IMR-90 (cell line): ENCODE measurements around the gene NMNAT3. TPM values are rescaled to one million over a fixed set of nuclear protein-coding genes. Genes with fewer than 3 reads are reported as not detected.

Source experiments
- ATAC-seq: fragments of 200-7000 bp; cut with Tn5 transposase; 2 replicates; pipeline ENCODE4 v1.9.1; 2020; ENCODE audit warnings: low read depth, mild to moderate bottlenecking, moderate library complexity
- BruUV-seq: library from RNA; stranded (reverse); fragments of 400-500 nt; replicated peaks from 2 replicates; lab custom pipeline; 2021; lab: Mats Ljungman, UMichigan
- CTCF ChIA-PET: fragments of 300-600 bp; formaldehyde crosslinking; extraction: SDS; loops from one replicate; lab custom pipeline; 2021; ENCODE audit warnings: antibody characterized with exemption; lab: Yijun Ruan, JAX
- POLR2A ChIA-PET: fragments of 300-600 bp; sonication (Branson Sonifier 250); formaldehyde crosslinking; loops from one replicate; lab custom pipeline; 2022; ENCODE audit warnings: antibody characterized with exemption; ENCODE audit not compliant: unreplicated experiment; lab: Charles Lee
- DNase-seq: peaks from one replicate; pipeline ENCODE4 v3.0.0; 2013
- H2AFZ ChIP-seq: replicated peaks from 2 replicates; pipeline ENCODE3; 2013; ENCODE audit warnings: low read length, mild to moderate bottlenecking; ENCODE audit not compliant: poor library complexity
- H2AK5ac ChIP-seq: 2 replicates; pipeline ENCODE4 v1.6.1; 2013; ENCODE audit warnings: low read depth, low read length, inconsistent platforms
- H2AK9ac ChIP-seq: replicated peaks from 2 replicates; pipeline ENCODE3; 2013; ENCODE audit warnings: mild to moderate bottlenecking, low read depth, low read length, moderate library complexity; ENCODE audit not compliant: poor library complexity
- H2BK120ac ChIP-seq: 2 replicates; pipeline ENCODE4 v1.6.1; 2013; ENCODE audit warnings: low read depth, low read length, inconsistent platforms
- H2BK15ac ChIP-seq: 3 replicates; pipeline ENCODE4 v1.6.1; 2013; ENCODE audit warnings: low read depth, low read length, inconsistent platforms
- H2BK20ac ChIP-seq: 2 replicates; pipeline ENCODE4 v1.6.1; 2013; ENCODE audit warnings: low read depth, mild to moderate bottlenecking, inconsistent platforms, low read length, moderate library complexity
- H2BK5ac ChIP-seq: 2 replicates; pipeline ENCODE4 v1.6.1; 2013; ENCODE audit warnings: mild to moderate bottlenecking, low read depth, low read length, inconsistent platforms; ENCODE audit not compliant: poor library complexity, severe bottlenecking
- H3K14ac ChIP-seq: replicated peaks from 2 replicates; pipeline ENCODE4 v1.6.1; 2013; ENCODE audit warnings: low read depth, low read length, inconsistent platforms
- H3K18ac ChIP-seq: 2 replicates; pipeline ENCODE4 v1.6.1; 2013; ENCODE audit warnings: low read depth, low read length, control low read depth
- H3K23ac ChIP-seq: 2 replicates; pipeline ENCODE4 v1.6.1; 2013; ENCODE audit warnings: low read depth, low read length, inconsistent platforms
- H3K27ac ChIP-seq: 2 replicates; pipeline ENCODE4 v1.5.1; 2013; ENCODE audit warnings: mild to moderate bottlenecking, control low read depth, low read length; ENCODE audit not compliant: insufficient read depth
- H3K27me3 ChIP-seq: 2 replicates; pipeline ENCODE4 v1.6.1; 2013; ENCODE audit warnings: low read length; ENCODE audit not compliant: control insufficient read depth, insufficient read depth
- H3K36me3 ChIP-seq: 2 replicates; pipeline ENCODE4 v1.6.1; 2013; ENCODE audit warnings: low read length, mixed read lengths; ENCODE audit not compliant: control insufficient read depth, insufficient read depth
- H3K4ac ChIP-seq: 2 replicates; pipeline ENCODE4 v1.6.1; 2013; ENCODE audit warnings: low read depth, low read length, inconsistent platforms
- H3K4me1 ChIP-seq: 2 replicates; pipeline ENCODE4 v1.6.1; 2013; ENCODE audit warnings: low read length, mixed read lengths; ENCODE audit not compliant: control insufficient read depth, insufficient read depth
- H3K4me2 ChIP-seq: 2 replicates; pipeline ENCODE4 v1.6.1; 2013; ENCODE audit warnings: low read depth, mild to moderate bottlenecking, control low read depth, low read length, moderate library complexity
- H3K4me3 ChIP-seq: 2 replicates; pipeline ENCODE4 v1.5.1; 2013; ENCODE audit warnings: low read depth, mild to moderate bottlenecking, control low read depth, low read length, moderate library complexity; ENCODE audit not compliant: insufficient read depth
- H3K56ac ChIP-seq: 2 replicates; pipeline ENCODE4 v1.6.1; 2013; ENCODE audit warnings: low read length, inconsistent platforms; ENCODE audit not compliant: insufficient read depth; ENCODE audit errors: extremely low read depth
- H3K79me1 ChIP-seq, 2 experiments: 2 replicates each; pipeline ENCODE4 v1.6.1; 2013; ENCODE audit warnings: low read length in 2 of 2, inconsistent platforms in 1 of 2, low read depth in 1 of 2
- H3K9ac ChIP-seq: 2 replicates; pipeline ENCODE4 v1.6.1; 2013; ENCODE audit warnings: low read depth, low read length, control low read depth
- H3K9me1 ChIP-seq: 2 replicates; pipeline ENCODE4 v1.6.1; 2013; ENCODE audit warnings: low read length, inconsistent platforms; ENCODE audit not compliant: insufficient read depth
- H3K9me3 ChIP-seq: 2 replicates; pipeline ENCODE4 v1.6.1; 2013; ENCODE audit warnings: low read length; ENCODE audit not compliant: control insufficient read depth, insufficient read depth
- H4K20me1 ChIP-seq: 2 replicates; pipeline ENCODE4 v1.6.1; 2013; ENCODE audit warnings: low read length, inconsistent platforms; ENCODE audit not compliant: insufficient read depth
- H4K5ac ChIP-seq: 2 replicates; pipeline ENCODE4 v1.6.1; 2013; ENCODE audit warnings: mild to moderate bottlenecking, low read depth, low read length, control low read depth
- H4K8ac ChIP-seq, 2 experiments: 2 replicates each; pipeline ENCODE4 v1.6.1; 2013; ENCODE audit warnings: low read depth in 2 of 2, low read length in 2 of 2, control low read depth in 1 of 2, inconsistent platforms in 1 of 2
- H4K91ac ChIP-seq: 2 replicates; pipeline ENCODE4 v1.6.1; 2013; ENCODE audit warnings: low read depth, low read length, inconsistent platforms; ENCODE audit not compliant: insufficient read depth
- CHD1 ChIP-seq: IDR thresholded peaks from 2 replicates; pipeline ENCODE4 v1.6.1; 2012; ENCODE audit warnings: low read depth, low read length, improper control_type of control experiment
- SMC3 ChIP-seq: fragments of 150-350 bp; IDR thresholded peaks from 2 replicates; pipeline ENCODE4 v1.6.1; 2016; ENCODE audit warnings: low read depth, mild to moderate bottlenecking, antibody characterized with exemption, low read length, moderate library complexity
- WGBS, 2 experiments: methylation state at CpG; one replicate each; pipeline versions ENCODE4 v1.1.5 to v1.1.7; 2013; ENCODE audit warnings: missing lambda C conversion rate in 2 of 2; ENCODE audit not compliant: insufficient read length in 1 of 2; ENCODE audit errors: extremely low coverage in 2 of 2; 5-methylcytosine and 5-hydroxymethylcytosine counted together
- dilution Hi-C: fragments of 300-500 bp; cut with HindIII; formaldehyde crosslinking; loops from one replicate; pipeline ENCODE4 v1.14.3; 2018; ENCODE audit warnings: low sequenced_read_pairs; ENCODE audit not compliant: unreplicated experiment
- in situ Hi-C: fragments of 300-500 bp; cut with MboI; formaldehyde crosslinking; loops from 3 replicates; pipeline ENCODE4 v1.14.3; 2019; ENCODE audit warnings: low sequenced_read_pairs, inconsistent platforms, mixed read lengths
- intact Hi-C: fragments of 100-400 bp; cut with micrococcal nuclease; formaldehyde crosslinking; loops from 2 replicates; pipeline ENCODE4 v1.10.0; 2022
- polyA plus RNA-seq, 3 experiments: library from polyadenylated mRNA; depleted of rRNA; stranded (reverse); fragments of >200 nt; gene quantifications; 2 replicates each; pipeline ENCODE4 v1.2.3, GENCODE V29; 2012; ENCODE audit warnings: low replicate concordance in 1 of 3
- total RNA-seq: library from RNA; depleted of rRNA; stranded (reverse); fragments of >200 nt; gene quantifications from 2 replicates; pipeline ENCODE4 v1.2.3, GENCODE V29; 2012

NMNAT3 gene
- total and polyA plus RNA-seq, 2 of the 4 experiments (the other 2 are of a cell fraction) = 0.12 to 0.36 TPM

DNA sequence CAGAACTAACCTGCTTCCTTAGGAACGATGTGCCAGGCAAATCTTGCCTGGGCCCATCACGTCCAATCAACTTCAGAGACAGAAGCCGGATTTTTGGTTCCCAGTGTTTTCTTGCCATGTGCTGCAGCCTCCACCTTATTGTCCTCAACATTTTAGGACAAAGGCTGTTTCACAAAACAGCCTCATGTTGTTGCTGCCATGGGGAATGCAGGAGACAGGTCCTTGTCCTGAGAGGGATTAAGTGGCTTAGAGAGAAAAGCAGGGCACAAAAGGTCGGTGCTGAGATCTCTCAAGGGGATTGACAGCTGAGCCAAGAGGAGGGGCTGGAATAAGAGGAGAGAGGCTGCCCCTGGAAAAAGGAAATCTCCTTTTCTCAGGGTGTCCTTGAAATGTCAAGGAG is 11.3 kb upstream of the NMNAT3 start:
- 0% methylated on average over 1 of the region's 4 CpGs; no CpG with 5 or more reads in 1 of the 2 experiments for WGBS, 2 experiments
- dilution Hi-C loops = no loop called here
- no peak overlapping the region for H4K8ac ChIP-seq
- no peak overlapping the region for H2AK9ac ChIP-seq
- H2BK15ac ChIP-seq = no peak overlapping the region
- no peaks in the 10 kb centered on the region for H4K20me1 ChIP-seq
- no peak overlapping the region for H2BK20ac ChIP-seq
- no peak overlapping the region for H4K91ac ChIP-seq
- no peak overlapping the region for H2BK5ac ChIP-seq
- in situ Hi-C loops = no loop called here
- H4K5ac ChIP-seq = no peak overlapping the region
- DNase-seq = no peak
- POLR2A ChIA-PET = no interaction called here
- H3K14ac ChIP-seq = no peak overlapping the region
- no peaks in the 10 kb centered on the region for H3K79me1 ChIP-seq
- TF ChIP-seq CHD1 (no peak), SMC3 (no peak)
- no peak overlapping the region for H3K27ac ChIP-seq
- H3K23ac ChIP-seq = no peak overlapping the region
- H3K18ac ChIP-seq = no peak overlapping the region
- H3K36me3 ChIP-seq = no peaks in the 10 kb centered on the region
- no peak overlapping the region for H2AK5ac ChIP-seq
- H3K56ac ChIP-seq = no peak overlapping the region
- ATAC-seq = no peak
- intact Hi-C loops = no loop called here
- no peak overlapping the region for H3K4me3 ChIP-seq
- no peak overlapping the region for H3K4ac ChIP-seq
- H3K9me3 ChIP-seq = no peaks in the 10 kb centered on the region
- H2AFZ ChIP-seq = no peak overlapping the region
- CTCF ChIA-PET = no interaction called here
- no peaks in the 10 kb centered on the region; the same call in 1 of the 2 replicates for H3K9me1 ChIP-seq
- no peaks in the 10 kb centered on the region for H3K4me1 ChIP-seq
- no TSS peak for BruUV-seq
- H3K4me2 ChIP-seq = no peak overlapping the region
- no peaks in the 10 kb centered on the region for H3K27me3 ChIP-seq
- no peak overlapping the region for H3K9ac ChIP-seq
- no peak overlapping the region for H2BK120ac ChIP-seq
